Neural progenitor cell (in vitro differentiated cells): ENCODE results near the gene STT3A.

Experiments used
- CTCF ChIP-seq: fragments of 200-600 bp; sonication (generic); IDR thresholded peaks from 2 replicates; pipeline ENCODE4 v1.5.1; 2017; ENCODE audit warnings: antibody characterized with exemption, mild to moderate bottlenecking
- EZH2 ChIP-seq: fragments of 200-600 bp; sonication (generic); IDR thresholded peaks from 2 replicates; pipeline ENCODE4 v1.6.1; 2017; ENCODE audit warnings: antibody characterized with exemption, mild to moderate bottlenecking, moderate library complexity

- no peak for TF ChIP-seq CTCF
- TF ChIP-seq EZH2: no peak
Observed at GRCh38 chr11:125561924-125562323, 30.7 kb upstream of the STT3A start.
